A673 (cell line): ENCODE results near the gene TP53BP2. TPM values are rescaled to one million over a fixed set of nuclear protein-coding genes. Genes with fewer than 3 reads are reported as not detected.

Experiments used
- BruUV-seq: library from RNA; stranded (reverse); fragments of 400-500 nt; replicated peaks from 2 replicates; lab custom pipeline; 2021; lab: Mats Ljungman, UMichigan
- CTCF ChIA-PET: fragments of 300-600 bp; sonication (Branson Sonifier 250); formaldehyde crosslinking; loops from one replicate; lab custom pipeline; 2022; ENCODE audit warnings: antibody characterized with exemption; lab: Charles Lee
- POLR2A ChIA-PET: fragments of 300-600 bp; sonication (Branson Sonifier 250); formaldehyde crosslinking; loops from one replicate; lab custom pipeline; 2022; ENCODE audit warnings: antibody characterized with exemption; ENCODE audit not compliant: low non-redundant PET; lab: Charles Lee
- DNase-seq: peaks from one replicate; pipeline ENCODE4 v3.0.0-alpha.2; 2015; ENCODE audit warnings: low spot score
- H3K27ac ChIP-seq: fragments of 200-600 bp; sonication (generic); 2 replicates; pipeline ENCODE4 v1.5.1; 2016; ENCODE audit warnings: mixed run types, low read depth, mild to moderate bottlenecking, mixed read lengths, antibody characterized with exemption, low read length; ENCODE audit not compliant: poor library complexity, severe bottlenecking
- H3K27me3 ChIP-seq: fragments of 200-600 bp; sonication (generic); replicated peaks from 2 replicates; pipeline ENCODE4 v1.6.1; 2017; ENCODE audit warnings: mixed run types, low read depth, mild to moderate bottlenecking, mixed read lengths, antibody characterized with exemption, low read length; ENCODE audit not compliant: insufficient read depth, poor library complexity
- H3K36me3 ChIP-seq: fragments of 200-600 bp; sonication (generic); 2 replicates; pipeline ENCODE4 v1.6.1; 2016; ENCODE audit warnings: mixed run types, mild to moderate bottlenecking, mixed read lengths, antibody characterized with exemption, low read length; ENCODE audit not compliant: insufficient read depth, poor library complexity, severe bottlenecking
- H3K4me1 ChIP-seq: fragments of 200-600 bp; sonication (generic); 2 replicates; pipeline ENCODE4 v1.6.1; 2017; ENCODE audit warnings: mixed run types, mild to moderate bottlenecking, mixed read lengths, antibody characterized with exemption, low read length; ENCODE audit not compliant: insufficient read depth, poor library complexity, severe bottlenecking
- H3K4me3 ChIP-seq: fragments of 200-600 bp; sonication (generic); 2 replicates; pipeline ENCODE4 v1.5.1; 2016; ENCODE audit warnings: low read depth, mixed run types, mild to moderate bottlenecking, mixed read lengths, low read length; ENCODE audit not compliant: poor library complexity, severe bottlenecking
- H3K9me3 ChIP-seq: fragments of 200-600 bp; sonication (generic); 2 replicates; pipeline ENCODE4 v1.6.1; 2016; ENCODE audit warnings: mixed run types, low read depth, mild to moderate bottlenecking, mixed read lengths, antibody characterized with exemption, low read length; ENCODE audit not compliant: poor library complexity, severe bottlenecking
- CTCF ChIP-seq: fragments of 300-800, 200-600 bp; sonication (generic); conservative IDR thresholded peaks from 2 replicates; pipeline ENCODE4 v1.5.1; 2017; ENCODE audit warnings: low read depth, mild to moderate bottlenecking, antibody characterized with exemption, low read length, moderate library complexity, mixed read lengths
- EZH2 ChIP-seq: fragments of 200-600 bp; sonication (generic); IDR thresholded peaks from 2 replicates; pipeline ENCODE4 v1.6.1; 2017; ENCODE audit warnings: borderline replicate concordance, low read depth, mild to moderate bottlenecking, mixed read lengths, antibody characterized with exemption, low read length; ENCODE audit not compliant: poor library complexity, severe bottlenecking
- intact Hi-C: fragments of 100-400 bp; cut with micrococcal nuclease; formaldehyde crosslinking; loops from one replicate; pipeline ENCODE4 v1.10.0; 2022; ENCODE audit not compliant: unreplicated experiment
- total RNA-seq: library from RNA; stranded (reverse); gene quantifications from 2 replicates; pipeline ENCODE4 v1.2.3, GENCODE V29; 2021

TP53BP2 gene
- total RNA-seq, 1 experiment from 2014 or later = 93.3 TPM

- DNase-seq = no peak
- CTCF ChIA-PET = no interaction called here
- BruUV-seq = no TSS peak
- no peaks in the 10 kb centered on the region for H3K9me3 ChIP-seq
- H3K27ac ChIP-seq = no peak overlapping the region
- H3K27me3 ChIP-seq = no peaks in the 10 kb centered on the region
- POLR2A ChIA-PET = no interaction called here
- no peaks in the 10 kb centered on the region for H3K4me1 ChIP-seq
- H3K4me3 ChIP-seq = no peak overlapping the region
- TF ChIP-seq EZH2 (no peak), CTCF (no peak)
- intact Hi-C loops = no loop called here
- peaks cover 36% of the 10 kb centered on the region for H3K36me3 ChIP-seq
Observed at GRCh38 chr1:223765719-223766340, 79.9 kb downstream of the TP53BP2 start.

GRCh38 chr1:223765036-223765718, 80.6 kb downstream of the TP53BP2 start:
- TF ChIP-seq EZH2 = no peak
- TF ChIP-seq CTCF = no peak
- intact Hi-C loops = no loop called here
- BruUV-seq = no TSS peak

GRCh38 chr1:223763881-223764280, 81.9 kb downstream of the TP53BP2 start:
- no peaks in the 10 kb centered on the region for H3K9me3 ChIP-seq
- peaks cover 22% of the 10 kb centered on the region for H3K36me3 ChIP-seq
- POLR2A ChIA-PET = no interaction called here
- H3K4me3 ChIP-seq = no peak overlapping the region
- intact Hi-C loops = no loop called here
- TF ChIP-seq EZH2 = no peak
- TF ChIP-seq CTCF = no peak
- DNase-seq = no peak
- no peaks in the 10 kb centered on the region for H3K4me1 ChIP-seq
- no peaks in the 10 kb centered on the region for H3K27me3 ChIP-seq
- no peak overlapping the region for H3K27ac ChIP-seq
- BruUV-seq = no TSS peak
- CTCF ChIA-PET = no interaction called here

More at GRCh38 chr1:223765036-223765718, 80.6 kb downstream of the TP53BP2 start:
- DNase-seq = no peak
- Histone ChIP-seq H3K4me3 (no peak overlapping the region), H3K4me1 (no peaks in the 10 kb centered on the region), H3K27me3 (no peaks in the 10 kb centered on the region), H3K36me3 (peaks cover 29% of the 10 kb centered on the region), H3K27ac (no peak overlapping the region), H3K9me3 (no peaks in the 10 kb centered on the region)
- CTCF ChIA-PET = no interaction called here
- POLR2A ChIA-PET = no interaction called here
